ENCODE measurements around the gene RALGAPA2. TPM values are rescaled to one million over a fixed set of nuclear protein-coding genes. Genes with fewer than 3 reads are reported as not detected.

RALGAPA2 gene
- total and polyA plus RNA-seq, 2 of the 13 experiments (the other 11 are each of a cell fraction or from before 2014, with no cell fraction given) = 13.8 to 17.7 TPM

DNA sequence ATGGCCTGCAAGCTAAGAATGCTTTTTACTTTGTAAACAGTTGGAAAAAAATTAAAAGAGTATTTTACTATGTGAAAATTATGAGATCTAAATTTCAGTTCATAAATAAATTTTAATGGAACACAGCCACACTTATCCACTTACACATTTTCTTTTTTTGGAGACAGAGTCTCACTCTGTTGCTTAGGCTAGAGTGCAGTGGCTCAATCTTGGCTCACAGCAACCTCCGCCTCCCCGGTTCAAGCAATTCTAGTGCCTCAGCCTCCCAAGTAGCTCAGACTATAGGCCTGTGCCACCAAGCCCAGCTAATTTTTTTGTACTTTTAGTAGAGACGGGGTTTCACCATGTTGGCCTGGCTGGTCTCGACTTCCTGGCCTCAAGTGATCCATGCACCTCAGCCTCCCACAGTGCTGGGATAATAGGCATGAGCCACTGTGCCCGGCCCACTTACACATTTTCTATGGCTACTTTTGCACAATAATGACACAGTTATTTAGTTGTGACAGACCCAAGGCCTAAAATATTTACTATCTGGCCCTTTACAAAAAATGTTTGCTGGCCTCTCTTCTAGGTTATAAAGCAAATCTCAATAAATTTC lies 234.9 kb downstream of the RALGAPA2 start (continued):
- no peak for TF ChIP-seq ZNF646 (CRISPR knock-in tag; IDR thresholded peaks at IDR 0.05)
- no peak for TF ChIP-seq NCOA1 (CRISPR knock-in tag; IDR thresholded peaks at IDR 0.05)
- TF ChIP-seq, protein P1, sequence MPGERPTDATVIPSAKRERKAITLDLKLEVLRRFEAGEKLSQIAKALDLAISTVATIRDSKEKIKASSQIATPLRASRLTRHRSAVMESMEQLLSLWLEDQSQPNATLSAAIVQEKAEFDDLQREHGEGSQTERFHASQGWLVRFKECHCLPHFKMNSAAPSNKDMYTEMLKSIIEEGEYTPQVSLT (CRISPR knock-in tag; IDR thresholded peaks at IDR 0.05; ENCODE audit: borderline replicate concordance, low read depth) = no peak
- TF ChIP-seq EEA1 (CRISPR knock-in tag; IDR thresholded peaks at IDR 0.05; ENCODE audit: borderline replicate concordance) = no peak
- no peak for TF ChIP-seq MLLT10 (CRISPR knock-in tag; IDR thresholded peaks at IDR 0.05)
- no peak for TF ChIP-seq EED (CRISPR knock-in tag; IDR thresholded peaks at IDR 0.05)
- TF ChIP-seq ZNF18 (CRISPR knock-in tag; IDR thresholded peaks at IDR 0.05; ENCODE audit: insufficient replicate concordance) = no peak
- TF ChIP-seq ATF3 (CRISPR knock-in tag; IDR thresholded peaks at IDR 0.05) = no peak
- TF ChIP-seq U2AF2 (IDR thresholded peaks at IDR 0.05; ENCODE audit: low read depth, low read length) = no peak

Data from HepG2 (cell line).